Parathyroid adenoma (tissue), 2 donors: ENCODE data around the gene VSIR.

Source experiments
- H2AFZ ChIP-seq: fragments of 300-600 bp; sonication (generic); one replicate; pipeline ENCODE4 v1.7.0; 2017; ENCODE audit warnings: antibody characterized with exemption, mild to moderate bottlenecking
- H3K27ac ChIP-seq: fragments of 300-600 bp; sonication (generic); one replicate; pipeline ENCODE4 v1.7.0; 2017
- H3K27me3 ChIP-seq: fragments of 300-600 bp; sonication (generic); one replicate; pipeline ENCODE4 v1.7.0; 2017; ENCODE audit warnings: low read length; ENCODE audit not compliant: control insufficient read depth, insufficient read depth
- H3K36me3 ChIP-seq: fragments of 300-600 bp; sonication (generic); one replicate; pipeline ENCODE4 v1.7.0; 2017; ENCODE audit warnings: low read length; ENCODE audit not compliant: control insufficient read depth, insufficient read depth
- H3K4me1 ChIP-seq: fragments of 300-600 bp; sonication (generic); one replicate; pipeline ENCODE4 v1.7.0; 2017; ENCODE audit warnings: control low read depth
- H3K4me2 ChIP-seq: fragments of 300-600 bp; sonication (generic); one replicate; pipeline ENCODE4 v1.7.0; 2017; ENCODE audit warnings: low read length
- H3K4me3 ChIP-seq: fragments of 300-600 bp; sonication (generic); one replicate; pipeline ENCODE4 v1.7.0; 2017; ENCODE audit warnings: low read depth, low read length
- H3K79me2 ChIP-seq: fragments of 300-600 bp; sonication (generic); one replicate; pipeline ENCODE4 v1.7.0; 2017; ENCODE audit warnings: control low read depth
- H3K9ac ChIP-seq: fragments of 300-600 bp; sonication (generic); one replicate; pipeline ENCODE4 v1.7.0; 2017; ENCODE audit warnings: mild to moderate bottlenecking
- H3K9me3 ChIP-seq: fragments of 300-600 bp; sonication (generic); one replicate; pipeline ENCODE4 v1.7.0; 2017; ENCODE audit warnings: low read length; ENCODE audit not compliant: control insufficient read depth
- CTCF ChIP-seq: fragments of 300-600 bp; sonication (generic); IDR thresholded peaks from one replicate; pipeline ENCODE4 v1.7.0; 2017; ENCODE audit warnings: antibody characterized with exemption, mild to moderate bottlenecking
- donor health status: primary hyperparathyroidism.

VSIR gene

GRCh38 chr10:71705582-71705981, 67.7 kb downstream of the VSIR start:
- no peak overlapping the region for H2AFZ ChIP-seq

GRCh38 chr10:71704816-71705215, 68.5 kb downstream of the VSIR start:
- no peak overlapping the region for H3K9ac ChIP-seq
- H3K4me3 ChIP-seq, result no peak overlapping the region
- no peak overlapping the region for H3K27ac ChIP-seq
- no peaks in the 10 kb centered on the region for H3K36me3 ChIP-seq
- TF ChIP-seq CTCF, result no peak
- H2AFZ ChIP-seq, result no peak overlapping the region
- no peaks in the 10 kb centered on the region for H3K79me2 ChIP-seq
- H3K9me3 ChIP-seq, result no peaks in the 10 kb centered on the region
- H3K4me2 ChIP-seq, result no peak overlapping the region
- H3K4me1 ChIP-seq, result no peaks in the 10 kb centered on the region
- H3K27me3 ChIP-seq, result no peaks in the 10 kb centered on the region

More at GRCh38 chr10:71705582-71705981, 67.7 kb downstream of the VSIR start:
- no peaks in the 10 kb centered on the region for H3K9me3 ChIP-seq
- H3K36me3 ChIP-seq, result no peaks in the 10 kb centered on the region
- no peak overlapping the region for H3K4me3 ChIP-seq
- no peaks in the 10 kb centered on the region for H3K27me3 ChIP-seq
- no peak overlapping the region for H3K9ac ChIP-seq
- no peaks in the 10 kb centered on the region for H3K79me2 ChIP-seq
- TF ChIP-seq CTCF, result no peak
- H3K4me1 ChIP-seq, result no peaks in the 10 kb centered on the region
- no peak overlapping the region for H3K4me2 ChIP-seq
- H3K27ac ChIP-seq, result no peak overlapping the region

DNA sequence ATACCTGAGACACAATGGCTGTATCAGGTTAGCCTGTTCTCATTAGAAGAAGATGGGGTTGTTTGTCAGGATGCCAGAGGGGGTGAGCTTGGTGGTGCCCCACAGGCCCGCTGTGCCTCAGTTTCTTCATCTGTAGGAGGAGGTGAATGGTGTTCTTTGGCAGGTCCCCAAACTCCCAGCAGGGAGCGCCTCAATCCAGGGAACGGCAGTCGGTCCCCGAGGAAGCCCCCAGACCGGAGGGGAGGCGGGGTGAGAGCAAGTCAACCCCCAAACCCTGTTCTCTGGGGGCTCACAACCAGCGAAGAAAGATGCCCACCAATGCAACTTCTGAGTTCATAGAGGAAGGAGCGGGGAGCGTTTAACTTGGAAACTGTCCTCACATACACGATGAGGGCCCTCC, 69.7 kb downstream of the VSIR start:
- no peak overlapping the region for H3K4me3 ChIP-seq
- no peaks in the 10 kb centered on the region for H3K9me3 ChIP-seq
- H3K4me1 ChIP-seq, result no peaks in the 10 kb centered on the region
- no peaks in the 10 kb centered on the region for H3K27me3 ChIP-seq
- no peak overlapping the region for H3K9ac ChIP-seq
- H3K79me2 ChIP-seq, result no peaks in the 10 kb centered on the region
- no peak overlapping the region for H3K27ac ChIP-seq
- TF ChIP-seq CTCF, result no peak
- H2AFZ ChIP-seq, result no peak overlapping the region
- no peaks in the 10 kb centered on the region for H3K36me3 ChIP-seq
- H3K4me2 ChIP-seq, result no peak overlapping the region

GRCh38 chr10:71701496-71702132, 71.7 kb downstream of the VSIR start:
- Histone ChIP-seq H3K4me1 (no peaks in the 10 kb centered on the region), H3K9ac (no peak overlapping the region), H3K4me3 (no peak overlapping the region), H3K79me2 (no peaks in the 10 kb centered on the region), H3K27me3 (no peaks in the 10 kb centered on the region), H3K9me3 (no peaks in the 10 kb centered on the region), H3K27ac (no peak overlapping the region), H3K36me3 (no peaks in the 10 kb centered on the region), H3K4me2 (no peak overlapping the region), H2AFZ (no peak overlapping the region)
- TF ChIP-seq CTCF, result no peak

DNA sequence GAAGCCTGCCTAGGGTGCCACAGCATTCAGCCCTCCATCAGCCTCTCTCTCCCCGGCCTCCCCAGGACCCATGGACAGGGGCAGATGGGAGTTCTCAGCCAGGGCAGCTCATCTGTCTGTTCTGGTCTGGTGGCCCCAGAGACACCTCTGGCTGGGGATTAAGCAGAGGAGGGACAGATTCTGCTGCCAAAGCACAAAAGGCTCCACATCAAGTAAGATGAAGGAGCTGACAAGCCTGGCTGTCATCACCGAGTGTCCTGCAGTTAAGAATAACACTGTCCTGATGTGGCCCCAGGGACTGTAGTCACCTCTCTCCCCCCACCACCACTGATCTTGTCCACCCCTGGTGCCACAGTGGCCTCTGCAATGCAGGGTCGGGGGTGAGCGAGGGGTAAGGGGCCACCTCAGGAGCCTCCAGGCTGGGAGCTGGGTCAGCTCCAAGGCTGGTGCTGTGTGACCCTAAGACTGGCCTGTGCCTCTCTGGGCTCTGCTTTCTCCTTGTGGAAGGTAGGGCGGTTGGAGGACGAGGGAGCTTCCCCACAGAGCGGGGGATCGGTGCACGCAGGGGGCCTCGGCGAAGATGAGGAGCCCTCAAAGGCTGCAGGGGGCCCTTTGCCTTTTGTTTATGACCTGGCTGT, 72.5 kb downstream of the VSIR start:
- TF ChIP-seq CTCF, result no peak
- no peaks in the 10 kb centered on the region for H3K27me3 ChIP-seq
- no peaks in the 10 kb centered on the region for H3K79me2 ChIP-seq
- H3K9ac ChIP-seq, result no peak overlapping the region
- no peaks in the 10 kb centered on the region for H3K36me3 ChIP-seq
- H3K4me2 ChIP-seq, result no peak overlapping the region
- no peaks in the 10 kb centered on the region for H3K4me1 ChIP-seq
- H3K9me3 ChIP-seq, result no peaks in the 10 kb centered on the region
- H3K4me3 ChIP-seq, result no peak overlapping the region
- no peak overlapping the region for H3K27ac ChIP-seq
- no peak overlapping the region for H2AFZ ChIP-seq
